G401.6 (cell line): ENCODE data around the gene FTH1.
"Not testable (repeated sequence)": the region's sequence is repeated elsewhere in the genome, so short reads cannot be mapped to it uniquely, and the experiment has no call there.

Experiments
- FAIRE-seq: peaks from 2 replicates; lab custom pipeline; 2012; peaks lifted over from hg19 to GRCh38; lab: Jason Lieb, UNC

FTH1 gene

DNA sequence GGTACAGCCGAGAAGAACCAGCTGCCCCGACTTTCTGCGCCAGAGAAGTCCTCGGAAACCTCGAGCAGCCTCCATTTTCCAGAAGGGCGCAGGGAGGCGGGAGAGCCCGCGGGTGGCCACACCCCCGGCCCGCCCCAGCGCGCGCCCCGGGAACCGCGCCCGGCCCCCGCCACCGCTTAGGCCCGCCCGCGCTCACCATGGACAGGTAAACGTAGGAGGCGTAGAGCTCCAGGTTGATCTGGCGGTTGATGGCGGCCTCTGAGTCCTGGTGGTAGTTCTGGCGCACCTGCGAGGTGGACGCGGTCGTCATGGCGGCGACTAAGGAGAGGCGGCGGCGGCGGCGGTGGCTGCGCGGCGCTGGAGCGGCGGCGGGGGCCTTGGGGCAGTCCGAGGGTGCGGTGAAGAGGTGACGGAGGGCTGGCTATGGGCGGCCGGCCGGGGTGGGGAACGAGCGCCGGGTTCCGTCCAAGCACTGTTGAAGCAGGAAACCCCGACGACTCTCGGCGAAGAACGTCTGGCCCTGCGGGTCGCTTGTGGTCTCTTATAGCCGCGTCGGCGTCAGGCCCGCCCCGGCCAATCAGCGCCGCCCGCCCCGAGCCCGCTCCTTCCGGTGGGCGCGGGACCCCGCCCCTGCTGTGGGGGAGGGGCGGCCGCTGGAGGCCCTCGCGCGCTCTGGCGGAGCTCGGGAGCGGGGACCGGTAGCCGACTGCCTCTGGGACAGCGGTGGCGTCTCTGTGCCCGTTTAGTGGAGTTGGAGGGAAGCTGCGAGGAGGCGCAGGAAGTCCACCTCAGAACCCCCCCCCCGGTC, at the start of gene FTH1:
Gene FTH1 (minus strand): TSS at position 519 of the 808 bp plus-strand sequence. CDS start 209 bp downstream, at position 310.
- no peak for FAIRE-seq

DNA sequence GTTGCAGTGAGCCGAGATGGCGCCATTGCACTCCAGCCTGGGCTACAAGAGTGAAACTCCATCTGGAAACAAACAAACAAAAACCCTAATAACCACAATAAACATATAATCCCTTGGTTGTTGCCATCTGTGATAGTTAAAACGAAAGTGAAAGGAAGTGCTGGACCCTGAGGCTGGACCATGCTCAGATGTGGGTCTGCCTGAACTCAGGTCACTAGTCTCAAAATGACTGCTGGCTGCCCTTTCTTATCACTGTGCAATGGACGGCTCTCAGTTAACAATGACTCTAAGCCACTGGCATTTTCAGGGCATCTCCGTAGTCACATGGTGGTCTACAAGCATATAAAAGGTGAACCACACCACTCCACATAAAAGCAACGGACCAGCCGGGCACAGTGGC, 48.2 kb upstream of the FTH1 start:
- no peak for FAIRE-seq

DNA sequence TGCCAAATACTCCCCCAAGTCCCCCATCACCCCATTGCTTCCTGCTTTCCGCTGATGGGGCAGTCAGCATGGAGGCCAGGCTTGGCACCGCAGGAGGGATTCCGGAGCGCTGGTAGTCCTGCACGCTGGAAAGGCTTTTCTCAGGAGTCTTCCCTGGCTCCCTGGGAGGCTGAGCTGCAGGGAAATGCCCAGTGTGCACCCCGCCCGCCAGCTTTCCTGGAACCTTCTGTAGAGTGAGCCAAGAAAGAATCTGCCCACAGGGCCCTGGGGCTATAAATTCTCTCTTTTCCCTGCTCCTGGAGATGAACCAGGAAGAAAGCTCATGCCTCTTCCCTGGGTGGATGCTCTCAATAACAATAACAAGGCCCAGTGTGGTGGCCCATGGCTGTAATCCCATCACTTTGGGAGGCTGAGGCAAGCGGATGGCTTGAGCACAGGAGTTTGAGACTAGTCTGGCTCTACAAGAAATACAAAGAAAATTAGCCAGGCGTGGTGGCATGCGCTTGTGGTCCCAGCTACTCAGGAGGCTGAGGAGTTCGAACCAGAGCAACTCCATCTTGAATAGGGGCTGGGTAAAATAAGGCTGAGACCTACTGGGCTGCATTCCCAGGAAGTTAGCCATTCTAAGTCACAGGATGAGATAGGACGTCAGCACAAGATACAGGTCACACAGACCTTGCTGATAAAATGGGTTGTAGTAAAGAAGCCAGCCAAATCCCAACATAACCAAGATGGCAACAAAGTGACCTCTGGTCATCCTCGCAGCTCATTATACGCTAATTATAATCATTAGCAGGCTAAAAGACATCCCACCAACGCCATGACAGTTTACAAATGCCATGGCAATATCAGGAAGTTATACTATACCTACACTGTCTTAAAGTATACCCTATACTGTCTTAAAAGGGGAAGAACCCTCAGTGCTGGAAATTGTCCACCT, 46.4 kb upstream of the FTH1 start:
- FAIRE-seq, result no peak

DNA sequence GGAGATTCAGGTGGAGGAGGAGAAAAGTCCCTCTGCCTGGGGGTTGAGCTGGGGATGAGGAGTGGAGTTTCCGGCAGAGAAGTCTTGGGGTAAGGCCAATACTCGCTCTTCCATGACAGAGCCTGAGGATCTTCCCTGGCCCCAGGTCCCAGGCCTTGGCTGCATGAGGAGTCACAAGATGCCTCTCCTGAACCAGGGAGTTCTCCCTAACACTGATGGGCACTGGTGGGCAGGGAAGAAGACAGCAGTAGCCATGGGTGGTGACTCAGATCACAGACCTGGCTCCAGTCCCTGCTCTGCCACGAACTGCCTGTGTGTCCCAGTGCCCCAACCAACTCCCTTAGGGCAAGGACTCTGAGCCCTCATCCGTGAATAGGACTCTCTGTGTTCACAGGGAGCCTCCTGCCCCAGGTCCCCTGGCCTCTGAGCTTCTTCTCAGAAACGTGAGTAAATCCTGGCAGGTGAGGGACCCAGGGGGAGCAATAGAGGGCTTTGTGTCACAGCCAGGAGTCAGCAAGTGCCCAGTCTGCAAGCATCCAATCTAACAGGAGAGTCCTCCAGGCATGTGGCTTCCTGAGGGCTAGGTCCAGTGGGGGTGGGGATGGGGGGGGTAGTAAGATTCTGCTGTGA, 45.5 kb upstream of the FTH1 start:
- no peak for FAIRE-seq

DNA sequence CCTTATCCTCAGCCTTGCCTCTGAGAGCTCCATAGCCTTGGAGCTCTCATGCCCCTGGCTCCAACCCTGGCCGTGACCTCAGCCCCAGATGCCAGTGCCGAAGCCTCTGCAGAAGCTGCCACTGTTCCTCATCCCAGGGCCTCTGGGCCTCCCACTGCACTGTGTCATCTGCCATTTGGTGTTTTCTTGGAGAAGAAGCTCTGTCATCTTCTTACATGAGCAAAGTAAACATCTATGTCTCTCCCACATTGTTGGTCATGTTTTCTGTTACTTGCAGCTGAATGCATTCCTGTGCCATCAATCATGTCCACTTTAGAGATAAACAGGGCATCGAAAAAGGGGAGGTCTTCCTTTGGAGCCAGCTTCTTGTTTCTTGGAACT, 45.0 kb upstream of the FTH1 start:
- no peak for FAIRE-seq

DNA sequence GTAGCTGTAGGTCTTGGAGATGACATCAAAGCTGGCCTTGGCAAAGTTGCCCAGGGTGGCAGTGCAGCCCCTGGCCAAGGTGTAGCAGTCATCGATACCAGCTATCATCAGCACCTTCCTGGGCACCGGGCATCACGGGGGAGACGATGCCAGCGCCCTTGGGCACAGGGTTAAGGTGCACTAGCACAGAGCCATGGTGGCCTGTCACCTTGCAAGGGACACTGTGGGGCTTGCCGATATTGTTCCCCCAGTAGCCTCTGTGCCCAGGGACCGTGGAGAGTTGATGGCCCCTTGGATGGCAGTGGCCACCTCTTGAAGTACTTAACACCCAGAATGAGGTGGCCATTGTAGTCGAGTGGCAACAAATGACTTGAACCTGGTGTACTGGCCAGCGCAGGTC, 44.4 kb upstream of the FTH1 start:
- no peak for FAIRE-seq

DNA sequence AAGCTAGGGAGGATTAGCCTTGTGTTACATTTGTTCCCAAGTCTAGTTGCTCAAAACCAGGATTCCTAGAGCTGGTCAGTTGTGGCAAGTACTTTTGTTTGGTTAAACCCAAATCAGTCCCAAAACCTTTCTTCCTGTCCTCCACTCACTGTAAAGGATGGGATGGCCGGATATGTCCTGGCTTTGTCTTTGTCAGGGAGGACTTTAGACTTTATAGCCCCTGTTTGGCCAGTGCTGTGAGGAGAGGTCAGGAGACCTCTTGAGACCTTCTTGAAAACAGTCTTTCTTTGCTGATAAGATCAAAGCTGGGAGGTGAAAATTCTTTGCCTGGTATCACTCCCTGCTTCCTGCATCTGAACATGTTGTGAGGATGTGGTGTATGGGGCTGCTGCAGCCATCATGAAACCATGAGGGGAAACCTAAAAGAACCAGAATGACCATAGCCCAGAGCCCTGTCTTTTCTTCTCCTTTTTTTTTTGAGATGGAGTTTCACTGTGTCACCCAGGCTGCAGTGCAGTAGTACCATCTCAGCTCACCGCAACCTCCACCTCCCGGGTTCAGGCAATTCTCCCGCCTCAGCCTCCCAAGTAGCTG, 43.6 kb upstream of the FTH1 start:
- no peak for FAIRE-seq

DNA sequence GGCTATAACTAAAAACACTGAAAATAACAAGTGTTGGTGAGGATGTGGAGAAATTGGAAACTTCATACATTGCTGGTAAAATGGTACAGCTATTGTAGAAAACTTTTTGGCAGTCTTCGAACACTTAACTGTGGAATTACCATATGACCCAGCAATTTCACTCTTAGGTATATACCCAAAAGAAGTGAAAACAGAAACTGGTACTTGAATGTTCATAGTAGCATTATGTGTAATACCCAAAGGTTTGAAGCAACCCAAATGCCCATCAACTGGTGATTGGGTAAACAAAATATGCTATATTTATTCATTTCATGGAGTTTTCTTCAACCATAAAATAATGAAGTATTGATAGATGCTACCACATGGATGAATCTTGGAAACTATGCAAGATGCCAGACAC, 40.8 kb upstream of the FTH1 start:
- FAIRE-seq, result no peak

DNA sequence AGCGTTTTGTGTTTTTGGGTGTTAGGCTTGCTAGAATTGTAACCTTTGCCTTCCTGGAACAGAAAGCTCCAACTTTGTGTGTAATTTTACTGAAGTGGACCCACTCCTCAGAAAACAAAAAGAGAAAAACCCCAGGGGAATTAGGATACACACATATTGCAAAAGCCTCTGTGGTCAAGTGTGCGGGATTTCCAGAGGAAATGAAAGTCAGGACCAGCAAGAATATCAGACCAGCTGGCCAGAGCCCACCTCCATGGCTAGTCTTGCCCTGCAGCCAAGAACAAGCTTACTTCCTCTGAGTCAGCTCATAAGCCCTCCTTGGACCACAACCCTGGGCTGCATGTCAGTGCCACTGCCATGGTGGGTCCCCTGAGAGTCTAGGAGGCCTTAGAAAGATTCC, 37.0 kb upstream of the FTH1 start:
- FAIRE-seq, result no peak

DNA sequence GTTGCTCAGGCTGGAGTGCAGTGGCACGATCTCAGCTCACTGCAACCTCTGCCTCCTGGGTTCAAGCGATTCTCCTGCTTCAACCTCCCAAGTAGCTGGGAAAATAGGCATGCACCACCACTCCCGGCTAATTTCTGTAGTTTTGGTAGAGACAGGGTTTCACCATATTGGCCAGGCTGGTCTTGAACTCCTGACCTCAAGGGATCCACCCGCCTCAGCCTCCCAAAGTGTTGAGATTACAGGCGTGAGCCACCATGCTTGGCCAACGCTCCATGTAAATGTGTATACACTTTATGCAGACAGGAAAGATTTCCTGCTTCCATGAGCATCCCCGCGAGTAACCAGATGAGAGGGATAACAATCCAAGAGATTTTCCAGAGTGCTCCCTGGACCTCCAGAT, 34.8 kb upstream of the FTH1 start:
- FAIRE-seq, result not testable (repeated sequence)

DNA sequence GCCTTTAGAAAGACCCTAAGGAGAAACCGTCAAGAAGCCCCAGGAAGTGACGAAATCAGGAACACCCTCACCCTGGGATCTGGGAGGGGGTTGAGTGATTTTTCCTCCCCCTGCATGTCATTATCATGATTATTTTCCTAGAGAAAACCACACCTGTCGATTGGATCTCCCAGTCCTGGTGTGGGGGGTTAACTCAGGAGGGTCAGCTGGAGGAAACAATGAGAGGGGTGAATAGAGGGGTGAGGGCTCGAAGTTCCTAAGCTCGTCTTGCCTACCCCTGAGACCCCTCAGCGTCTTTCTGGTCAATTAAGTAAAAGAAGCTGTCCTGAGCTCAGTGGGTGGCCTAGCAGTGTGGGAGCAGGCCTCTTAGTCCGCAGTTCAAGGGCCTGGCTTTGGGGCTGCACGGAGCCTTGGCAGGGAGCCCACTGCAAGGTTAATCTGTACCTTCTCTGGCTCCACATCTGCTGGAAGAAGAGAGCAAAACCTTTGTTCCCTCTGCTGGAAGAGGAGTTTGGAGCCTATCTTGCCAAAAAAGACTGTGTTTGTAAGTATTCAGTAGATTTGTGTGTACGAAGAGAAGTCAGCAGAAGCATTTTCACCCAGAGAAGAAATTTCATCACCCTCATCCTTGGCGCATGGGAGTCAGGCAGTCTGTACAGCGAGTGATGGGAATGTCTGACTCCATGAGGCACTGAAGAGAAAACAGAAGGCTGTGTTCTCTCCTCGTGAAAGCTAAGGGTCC, 34.2 kb upstream of the FTH1 start:
- FAIRE-seq, result no peak

DNA sequence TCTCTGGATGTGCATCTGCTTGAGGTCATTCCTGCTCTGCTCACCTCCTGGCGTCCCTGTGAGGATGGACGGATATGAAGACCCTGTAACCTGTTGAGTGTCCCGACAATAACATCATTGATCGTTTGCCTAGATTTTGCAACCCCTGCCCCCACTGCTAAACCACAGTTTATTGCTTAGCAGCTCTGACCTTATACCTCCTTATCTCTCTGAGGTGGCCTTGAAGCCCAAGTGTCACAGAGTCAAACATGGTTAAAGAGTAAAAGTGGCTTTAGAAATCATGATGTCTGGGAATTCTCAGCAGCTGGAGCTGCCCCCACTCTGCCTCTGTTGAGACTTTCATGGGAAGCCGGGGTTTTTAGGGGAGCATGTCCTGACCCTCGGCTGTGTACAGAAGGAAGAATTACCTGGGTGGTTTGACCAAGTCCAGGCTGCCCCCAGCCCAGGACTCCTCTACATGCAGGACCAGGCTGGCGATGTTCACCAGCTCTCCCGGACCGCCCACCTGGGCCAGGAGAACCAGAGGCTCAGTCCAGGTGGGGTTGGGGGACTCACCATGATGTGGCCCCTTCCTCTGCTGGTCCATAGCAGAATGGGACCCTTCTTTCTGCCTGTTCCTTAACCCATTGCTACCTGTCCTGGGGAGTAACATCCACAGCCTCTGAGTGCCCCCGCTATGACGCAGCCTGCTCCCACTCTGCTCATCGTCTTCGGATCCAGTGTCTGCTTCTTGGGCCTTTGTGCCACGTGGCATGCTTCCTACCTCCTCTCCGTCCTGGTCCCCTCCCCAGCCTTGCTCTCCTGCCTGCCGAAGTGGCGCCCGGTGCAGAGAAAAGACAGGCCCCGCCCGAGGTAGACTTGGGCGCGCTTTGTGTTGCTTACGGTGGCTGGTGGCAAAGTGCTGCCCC, 33.4 kb upstream of the FTH1 start:
- FAIRE-seq, result no peak

DNA sequence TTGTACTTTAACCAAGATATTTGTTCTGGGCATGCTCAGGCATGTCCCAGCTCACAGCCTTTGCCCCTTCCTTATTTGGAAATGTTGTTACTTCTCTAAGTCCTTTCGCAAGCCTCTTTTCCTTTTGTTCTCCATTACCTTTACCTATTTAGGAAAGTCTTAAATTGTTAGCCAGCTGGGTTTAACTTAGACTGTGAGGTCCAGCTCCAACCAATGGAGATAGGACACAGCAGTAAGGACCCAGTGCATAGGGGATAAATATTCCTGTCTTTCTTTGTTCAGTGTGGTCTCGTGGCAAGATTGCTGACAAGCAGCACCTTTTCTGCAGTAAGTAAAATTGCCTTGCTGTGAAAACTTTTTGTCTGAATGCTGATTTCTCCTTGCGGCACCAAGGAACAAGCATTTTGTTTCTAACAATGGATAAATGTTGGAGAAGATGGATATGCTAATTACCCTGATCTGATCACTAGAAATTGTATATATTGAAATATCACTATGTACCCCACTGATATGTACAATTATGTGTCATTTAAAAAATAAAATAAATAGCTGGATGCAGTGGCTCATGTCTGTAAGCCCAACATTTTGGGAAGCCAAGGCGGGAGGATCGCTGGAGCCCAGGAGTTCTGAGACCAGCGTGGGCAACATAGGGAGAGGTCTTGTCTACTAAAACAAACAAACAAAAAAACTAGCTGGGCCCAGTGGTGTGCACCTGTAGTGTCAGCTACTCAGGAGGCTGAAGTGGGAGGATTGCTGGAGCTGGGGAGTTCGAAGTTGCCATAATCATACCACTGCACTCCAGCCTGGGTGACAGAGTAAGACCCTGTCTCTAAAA, 31.9 kb upstream of the FTH1 start:
- no peak for FAIRE-seq

DNA sequence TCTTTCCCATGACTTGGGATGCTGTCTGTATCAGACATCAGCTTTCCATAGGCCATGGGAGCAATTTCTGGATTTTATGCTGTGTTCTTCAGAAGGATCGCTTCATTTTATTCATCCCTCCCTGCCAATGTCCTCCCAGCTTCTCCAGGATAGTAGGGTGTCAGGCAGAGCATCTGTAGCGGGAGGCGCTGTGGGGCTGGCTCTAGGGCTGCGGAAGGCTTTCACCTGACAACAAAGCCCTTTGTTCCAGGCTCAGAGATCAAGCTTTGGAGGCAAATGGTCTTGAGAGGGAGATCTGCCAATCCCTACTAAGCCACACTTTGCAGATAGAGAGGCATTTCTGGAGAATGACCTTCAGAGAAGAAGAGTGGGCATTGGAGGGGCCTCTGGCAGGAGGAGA, 29.5 kb upstream of the FTH1 start:
- no peak for FAIRE-seq

DNA sequence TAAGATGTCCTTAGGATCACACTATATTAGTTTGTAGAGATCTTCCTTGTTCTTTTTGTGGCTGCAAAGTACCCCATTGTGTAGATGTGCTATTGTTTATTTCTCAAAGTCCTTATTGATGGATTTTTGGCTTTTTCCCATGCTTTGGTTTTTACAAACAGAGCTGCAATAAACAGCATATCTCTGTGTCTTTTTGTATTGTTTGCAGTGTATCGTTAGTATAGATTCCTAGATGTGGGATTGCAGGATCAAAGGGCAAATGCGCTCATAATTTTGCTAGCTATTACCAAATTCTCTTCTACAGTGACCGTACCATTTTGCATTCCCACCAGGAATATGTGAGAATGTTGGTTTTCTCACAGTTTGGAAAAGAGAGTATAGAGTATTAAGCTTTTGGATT, 27.5 kb upstream of the FTH1 start:
- no peak for FAIRE-seq

DNA sequence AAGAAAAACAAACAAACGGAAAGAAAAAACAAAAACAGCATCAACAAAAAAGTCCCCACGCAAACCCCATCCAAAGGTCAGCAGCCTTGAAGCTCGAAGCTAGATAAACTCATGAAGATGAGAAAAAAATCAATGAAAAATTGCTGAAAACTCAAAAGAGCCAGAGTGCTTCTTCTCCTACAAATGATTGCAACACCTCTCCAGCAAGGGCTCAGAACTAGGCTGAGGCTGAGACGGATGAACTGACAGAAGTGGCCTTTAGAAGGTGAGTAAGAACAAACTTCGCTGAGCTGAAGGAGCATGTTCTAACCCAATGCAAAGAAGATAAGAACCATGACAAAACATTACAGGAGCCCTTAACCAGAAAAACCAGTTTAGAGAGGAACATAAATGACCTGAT, 18.4 kb upstream of the FTH1 start:
- no peak for FAIRE-seq

DNA sequence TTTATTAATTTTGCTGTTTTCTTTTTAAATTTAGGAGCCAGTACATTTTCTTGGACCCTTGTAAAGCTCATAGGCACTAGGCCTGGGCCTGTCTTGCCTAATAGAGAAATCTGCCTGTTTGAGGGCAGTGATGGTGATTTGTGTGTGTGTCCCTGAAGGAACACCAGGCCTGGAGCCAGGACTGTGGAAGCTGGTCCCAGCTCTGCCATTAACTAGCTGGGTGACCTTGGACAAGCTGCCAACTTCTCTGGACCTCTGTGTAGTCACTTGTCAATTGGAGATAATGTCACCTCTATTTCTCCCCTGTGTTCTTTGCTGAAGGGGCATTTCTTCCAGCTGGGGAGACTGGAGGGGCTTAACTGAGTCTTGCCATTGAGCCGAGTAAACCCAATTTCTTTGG, 16.0 kb upstream of the FTH1 start:
- FAIRE-seq, result no peak

DNA sequence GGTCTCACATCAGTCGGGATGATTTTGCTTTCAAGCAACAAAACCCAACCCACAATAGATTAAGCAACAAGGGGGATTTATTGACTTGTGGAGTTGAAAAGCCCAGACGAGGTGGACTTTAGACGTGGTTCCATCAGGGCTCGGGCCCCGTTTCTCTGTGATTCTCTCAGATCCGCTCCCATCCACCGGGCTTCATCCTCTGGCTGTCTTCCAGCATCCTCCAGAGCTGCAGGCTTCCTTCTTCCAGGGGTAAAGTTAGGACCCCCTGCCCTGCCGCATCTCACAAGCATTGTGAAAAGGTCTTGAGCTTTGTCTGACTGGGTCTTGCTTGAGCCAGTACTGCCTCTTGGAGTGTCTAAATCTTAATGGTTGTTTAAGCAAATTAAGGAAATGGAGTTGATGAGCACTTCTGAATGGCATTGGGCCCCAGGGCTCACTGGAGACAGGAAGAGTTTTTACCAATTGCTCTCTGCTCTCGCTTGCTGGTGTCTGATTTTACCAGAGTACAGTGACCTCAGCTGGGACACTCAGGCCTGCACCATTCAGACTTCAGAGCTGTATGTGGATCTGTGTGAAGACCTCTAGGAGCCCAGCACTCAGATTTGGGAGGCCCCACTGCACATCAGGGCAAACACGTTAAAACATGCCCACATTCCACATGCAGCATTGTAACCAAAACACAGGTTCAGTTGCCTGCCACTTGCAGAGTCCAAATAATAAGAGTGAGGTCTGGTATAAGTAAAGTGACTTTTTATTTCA, 13.5 kb upstream of the FTH1 start:
- no peak for FAIRE-seq
